GM04503 (cell line): ENCODE data around the gene SCO2.

Experiments
- DNase-seq: peaks from one replicate; pipeline ENCODE4 v3.0.0-alpha.2; 2012; ENCODE audit warnings: low read depth

SCO2 gene

GRCh38 chr22:50476868-50477267, 48.5 kb downstream of the SCO2 start:
- DNase-seq: no peak

DNA sequence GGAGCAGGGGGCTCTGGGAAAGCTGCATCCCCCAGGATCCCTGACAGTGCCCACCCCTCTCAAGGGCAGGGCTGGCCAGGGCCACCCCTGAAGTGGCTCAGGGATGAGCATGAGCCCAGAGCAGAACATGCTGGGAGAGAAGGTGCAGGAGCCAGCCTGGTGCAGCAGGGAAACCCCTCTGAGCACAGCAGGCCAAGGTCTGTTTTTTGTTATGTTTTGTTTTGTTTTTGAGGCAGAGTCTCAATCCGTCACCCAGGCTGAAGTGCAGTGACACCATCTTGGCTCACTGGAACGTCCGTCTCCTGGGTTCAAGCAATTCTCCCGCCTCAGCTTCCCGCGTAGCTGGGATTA, 49.8 kb downstream of the SCO2 start:
- DNase-seq: no peak

DNA sequence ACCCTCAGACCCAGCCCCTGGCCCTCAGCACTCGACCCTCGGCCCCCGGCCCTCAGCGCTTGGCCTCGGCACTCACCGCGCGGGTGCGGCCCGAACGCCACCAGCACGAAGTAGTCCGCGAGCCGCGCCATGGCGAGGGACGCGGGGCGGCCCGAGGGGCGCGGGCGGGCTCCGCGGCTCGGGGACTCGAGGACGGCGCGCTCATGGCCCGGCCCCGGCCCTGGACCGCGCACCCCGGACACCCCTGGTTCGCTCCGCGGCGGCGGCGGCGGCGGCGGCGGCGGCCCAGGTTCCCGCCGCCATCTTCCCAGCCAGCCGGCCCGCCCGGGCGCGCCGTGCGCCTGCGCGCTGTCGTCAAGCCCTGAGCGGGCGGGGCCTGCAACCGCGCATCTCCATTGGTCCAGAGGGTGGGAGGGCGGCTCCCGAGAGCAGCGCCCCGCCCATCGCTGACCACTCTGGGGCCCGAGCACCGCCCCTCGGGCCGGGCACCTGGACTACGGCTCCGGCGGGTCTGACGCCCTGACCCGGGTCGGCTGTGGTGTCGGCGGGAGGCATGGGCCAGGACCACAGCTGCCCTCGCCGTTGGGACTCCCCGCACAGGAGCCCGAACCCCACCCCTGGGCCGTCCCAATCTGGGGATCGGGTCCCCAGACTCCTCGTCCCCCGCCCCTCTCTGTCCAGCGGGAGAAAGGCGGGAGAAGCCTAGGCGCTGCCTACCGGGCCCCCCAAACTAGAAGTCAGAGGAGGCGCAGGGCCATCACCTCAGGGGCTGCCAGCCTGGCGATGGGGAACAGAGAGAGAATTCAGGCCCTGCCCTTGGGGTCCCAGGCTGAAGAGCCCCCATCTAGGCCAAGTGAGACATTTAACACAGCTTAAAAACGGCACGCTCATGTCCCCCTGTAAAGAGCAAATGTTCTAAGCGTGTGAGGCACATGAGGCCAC, 50.4 kb downstream of the SCO2 start, which contains the start of gene SBF1:
Gene SBF1 (minus strand): TSS at position 326 of the 942 bp plus-strand sequence. CDS start 195 bp downstream, at position 131.
- peak; percentile 38 for DNase-seq

DNA sequence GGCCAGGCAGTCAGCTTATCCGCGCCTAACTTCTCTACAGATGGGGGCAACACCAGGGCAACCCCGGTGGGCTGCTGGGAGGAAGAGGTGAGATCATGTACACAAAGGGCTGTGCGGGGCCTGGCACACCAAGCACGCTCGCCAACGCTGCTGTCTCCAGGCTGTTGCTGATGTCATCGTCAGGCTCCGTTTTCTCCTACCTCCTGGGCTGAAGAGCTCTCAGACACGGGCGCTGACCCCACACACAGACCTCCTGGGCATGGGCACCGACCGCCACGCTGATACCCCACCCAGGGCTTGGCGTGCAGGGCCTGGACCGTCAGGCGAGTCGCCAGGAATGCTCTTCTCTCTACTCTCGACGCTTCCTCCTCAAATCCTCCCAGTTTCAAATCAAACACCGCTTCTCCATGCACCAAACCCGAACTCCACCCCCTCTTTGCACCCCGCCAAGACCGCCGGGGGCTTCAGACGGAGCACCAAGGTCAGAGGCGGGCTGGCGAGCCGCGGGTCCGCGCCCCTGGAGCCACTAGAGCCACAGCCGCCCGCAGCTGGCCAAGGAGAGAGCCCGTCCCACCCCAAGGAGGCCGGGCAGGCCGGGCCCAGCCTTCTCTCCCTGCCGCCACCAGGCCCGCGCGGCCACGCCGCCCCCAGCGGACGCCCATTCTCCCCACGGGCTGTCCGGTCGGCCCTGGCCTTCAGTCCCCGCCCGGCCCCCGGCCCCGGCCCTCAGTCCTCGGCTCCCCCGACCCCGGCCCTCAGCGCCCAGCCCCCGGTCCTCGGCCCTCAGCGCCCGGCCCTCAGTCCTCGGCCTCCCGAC, 51.3 kb downstream of the SCO2 start:
- DNase-seq: no peak
